H1 (cell line): Measurements from ENCODE around the gene LMNTD1. TPM values are rescaled to one million over a fixed set of nuclear protein-coding genes. Genes with fewer than 3 reads are reported as not detected.

Source experiments
- CTCF ChIA-PET: fragments of 300-600 bp; sonication (Branson Sonifier 250); formaldehyde crosslinking; loops from one replicate; lab custom pipeline; 2021; ENCODE audit not compliant: partially characterized antibody; lab: Charles Lee
- POLR2A ChIA-PET: fragments of 300-600 bp; sonication (Branson Sonifier 250); formaldehyde crosslinking; loops from one replicate; lab custom pipeline; 2021; ENCODE audit warnings: inconsistent platforms; ENCODE audit not compliant: partially characterized antibody; lab: Charles Lee
- DNase-seq, 2 experiments: peaks; one replicate each; pipeline versions ENCODE4 v3.0.0 to v3.0.0-alpha.2; 2010 to 2022; ENCODE audit warnings: low spot score in 2 of 2, low read depth in 1 of 2, mixed read lengths in 1 of 2
- FAIRE-seq: peaks from 2 replicates; lab custom pipeline; 2011; peaks lifted over from hg19 to GRCh38; lab: Jason Lieb, UNC
- H2AFZ ChIP-seq: 2 replicates; pipeline ENCODE4 v1.8.1; 2012; ENCODE audit warnings: low read length, inconsistent platforms
- H2AK5ac ChIP-seq: 2 replicates; pipeline ENCODE4 v1.6.1; 2013; ENCODE audit warnings: low read depth, low read length
- H2BK120ac ChIP-seq: replicated peaks from 2 replicates; pipeline ENCODE3; 2013; ENCODE audit warnings: low read depth, low read length, inconsistent platforms
- H2BK12ac ChIP-seq: 2 replicates; pipeline ENCODE4 v1.6.1; 2013; ENCODE audit warnings: low read depth, low read length
- H2BK15ac ChIP-seq: 2 replicates; pipeline ENCODE4 v1.6.1; 2013; ENCODE audit warnings: low read length
- H2BK20ac ChIP-seq: 2 replicates; pipeline ENCODE4 v1.6.1; 2013; ENCODE audit warnings: low read length
- H2BK5ac ChIP-seq: 2 replicates; pipeline ENCODE4 v1.6.1; 2013; ENCODE audit warnings: low read depth, low read length
- H3K14ac ChIP-seq: 2 replicates; pipeline ENCODE4 v1.6.1; 2013; ENCODE audit warnings: inconsistent platforms; ENCODE audit not compliant: insufficient read length
- H3K18ac ChIP-seq: 2 replicates; pipeline ENCODE4 v1.6.1; 2013; ENCODE audit warnings: low read length; ENCODE audit errors: extremely low read depth
- H3K23ac ChIP-seq: 2 replicates; pipeline ENCODE4 v1.6.1; 2013; ENCODE audit warnings: inconsistent platforms; ENCODE audit not compliant: insufficient read length
- H3K23me2 ChIP-seq: 2 replicates; pipeline ENCODE4 v1.6.1; 2013; ENCODE audit warnings: low read depth, low read length
- H3K27ac ChIP-seq: 2 replicates; pipeline ENCODE4 v1.6.1; 2011; ENCODE audit warnings: low read depth, low read length, inconsistent platforms
- H3K27me3 ChIP-seq, 4 experiments: replicated peaks in 1 of 4; 1 replicate in 1 of 4; 2 replicates in 3 of 4; pipeline versions ENCODE4 v1.6.1 to v1.8.1; 2011 to 2013; ENCODE audit warnings: low read length in 3 of 4, mild to moderate bottlenecking in 3 of 4, inconsistent platforms in 2 of 4, mixed read lengths in 2 of 4, moderate library complexity in 1 of 4; ENCODE audit not compliant: control insufficient read depth in 3 of 4, insufficient read depth in 3 of 4; ENCODE audit errors: extremely low read depth in 1 of 4
- H3K36me3 ChIP-seq, 4 experiments: 2 replicates each; pipeline versions ENCODE4 v1.6.1 to v1.8.1; 2011 to 2013; ENCODE audit warnings: mild to moderate bottlenecking in 4 of 4, low read length in 3 of 4, moderate library complexity in 2 of 4, control low read depth in 1 of 4, inconsistent platforms in 1 of 4; ENCODE audit not compliant: insufficient read depth in 4 of 4, control insufficient read depth in 2 of 4
- H3K4ac ChIP-seq: replicated peaks from 2 replicates; pipeline ENCODE3; 2013; ENCODE audit warnings: low read length, low read depth, mixed read lengths, inconsistent platforms; ENCODE audit not compliant: insufficient read length
- H3K4me1 ChIP-seq, 4 experiments: replicated peaks in 1 of 4; 1 replicate in 1 of 4; 2 replicates in 3 of 4; pipeline versions ENCODE4 v1.6.1 to v1.8.1; 2011 to 2013; ENCODE audit warnings: low read length in 3 of 4, inconsistent platforms in 2 of 4, mixed read lengths in 1 of 4; ENCODE audit not compliant: insufficient read depth in 4 of 4, control insufficient read depth in 3 of 4
- H3K4me2 ChIP-seq, 2 experiments: 2 replicates each; pipeline versions ENCODE4 v1.6.1 to v1.8.1; 2011 to 2013; ENCODE audit warnings: low read depth in 2 of 2, low read length in 2 of 2, control low read depth in 1 of 2, inconsistent platforms in 1 of 2, mild to moderate bottlenecking in 1 of 2; ENCODE audit not compliant: insufficient read depth in 1 of 2
- H3K4me3 ChIP-seq, 4 experiments: fragments of 200-600, 300-600 bp in 1 of 4; sonication (generic), shearing (Covaris generic), sonication (Bioruptor Twin) in 1 of 4; 2 replicates each; pipeline versions ENCODE4 v1.5.1 to v1.8.1; 2011 to 2016; ENCODE audit warnings: low read length in 4 of 4, low read depth in 3 of 4, control low read depth in 2 of 4, inconsistent platforms in 2 of 4, mild to moderate bottlenecking in 2 of 4, mixed read lengths in 1 of 4, moderate library complexity in 1 of 4; ENCODE audit not compliant: insufficient read depth in 2 of 4; ENCODE audit errors: extremely low read depth in 1 of 4
- H3K56ac ChIP-seq: replicated peaks from 2 replicates; pipeline ENCODE3; 2013; ENCODE audit warnings: low read depth, mild to moderate bottlenecking, mixed read lengths, low read length, inconsistent platforms; ENCODE audit not compliant: insufficient read length
- H3K79me1 ChIP-seq: 2 replicates; pipeline ENCODE4 v1.6.1; 2013; ENCODE audit warnings: low read depth, low read length, control low read depth
- H3K79me2 ChIP-seq, 2 experiments: 2 replicates each; pipeline versions ENCODE4 v1.6.1 to v1.8.1; 2012 to 2013; ENCODE audit warnings: low read length in 2 of 2, mild to moderate bottlenecking in 2 of 2, inconsistent platforms in 1 of 2; ENCODE audit not compliant: insufficient read depth in 2 of 2, control insufficient read depth in 1 of 2
- H3K9ac ChIP-seq, 4 experiments: replicated peaks in 1 of 4; 1 replicate in 1 of 4; 2 replicates in 3 of 4; pipeline versions ENCODE4 v1.6.1 to v1.8.1; 2011 to 2013; ENCODE audit warnings: low read depth in 3 of 4, low read length in 3 of 4, control low read depth in 2 of 4, mild to moderate bottlenecking in 2 of 4, moderate library complexity in 2 of 4, inconsistent platforms in 1 of 4; ENCODE audit errors: extremely low read depth in 1 of 4
- H3K9me3 ChIP-seq, 2 experiments: 2 replicates each; pipeline versions ENCODE4 v1.6.1 to v1.8.1; 2012 to 2013; ENCODE audit warnings: mild to moderate bottlenecking in 2 of 2, moderate library complexity in 2 of 2, control low read depth in 1 of 2, inconsistent platforms in 1 of 2, low read depth in 1 of 2, low read length in 1 of 2, mixed read lengths in 1 of 2; ENCODE audit not compliant: insufficient read depth in 2 of 2
- H4K20me1 ChIP-seq, 2 experiments: replicated peaks in 1 of 2; 2 replicates each; pipeline versions ENCODE3 to v1.8.1; 2011 to 2013; ENCODE audit warnings: inconsistent platforms in 2 of 2, low read length in 2 of 2, mild to moderate bottlenecking in 1 of 2; ENCODE audit not compliant: insufficient read depth in 2 of 2, control insufficient read depth in 1 of 2
- H4K5ac ChIP-seq: 2 replicates; pipeline ENCODE4 v1.6.1; 2013; ENCODE audit warnings: low read length, low read depth, mixed read lengths, inconsistent platforms; ENCODE audit not compliant: insufficient read length
- H4K8ac ChIP-seq: 2 replicates; pipeline ENCODE4 v1.8.0; 2013; ENCODE audit warnings: mild to moderate bottlenecking, moderate library complexity, low read length, inconsistent platforms; ENCODE audit not compliant: insufficient read depth; ENCODE audit errors: extremely low read depth
- H4K91ac ChIP-seq: replicated peaks from 2 replicates; pipeline ENCODE3; 2013; ENCODE audit warnings: low read length, mixed read lengths, inconsistent platforms; ENCODE audit not compliant: insufficient read length
- CBX5 ChIP-seq: fragments of 300-800, 300-1000 bp; sonication (generic); IDR thresholded peaks from 2 replicates; pipeline ENCODE4 v1.7.1; 2016; ENCODE audit warnings: antibody characterized with exemption, low read length, low read depth
- CTBP2 ChIP-seq: IDR thresholded peaks from 2 replicates; pipeline ENCODE4 v1.7.0; 2011; ENCODE audit warnings: borderline replicate concordance, mild to moderate bottlenecking, moderate library complexity, mixed read lengths, low read length; ENCODE audit not compliant: insufficient read depth, insufficient read length
- FOSL1 ChIP-seq: IDR thresholded peaks from 2 replicates; pipeline ENCODE4 v1.6.1; 2011; ENCODE audit warnings: mild to moderate bottlenecking, low read depth, low read length, moderate library complexity; ENCODE audit not compliant: insufficient read depth
- NANOG ChIP-seq: IDR thresholded peaks from 2 replicates; pipeline ENCODE4 v1.6.1; 2011; ENCODE audit warnings: low read length, low read depth, mild to moderate bottlenecking, inconsistent platforms; ENCODE audit not compliant: insufficient read depth, poor library complexity, severe bottlenecking
- PHF8 ChIP-seq: fragments of 200-600 bp; sonication (generic); conservative IDR thresholded peaks from 2 replicates; pipeline ENCODE4 v1.7.1; 2012; ENCODE audit warnings: low read depth, mild to moderate bottlenecking, inconsistent platforms, low read length, moderate library complexity
- POU5F1 ChIP-seq: IDR thresholded peaks from 2 replicates; pipeline ENCODE4 v1.6.1; 2011; ENCODE audit warnings: low read depth, mild to moderate bottlenecking, low read length, moderate library complexity
- RXRA ChIP-seq: IDR thresholded peaks from 2 replicates; pipeline ENCODE4 v1.6.1; 2011; ENCODE audit warnings: low read depth, mild to moderate bottlenecking, low read length, moderate library complexity; ENCODE audit not compliant: insufficient read depth
- SIRT6 ChIP-seq: IDR thresholded peaks from one replicate; pipeline ENCODE4 v1.7.1; 2012; ENCODE audit warnings: low read length, inconsistent platforms
- SP4 ChIP-seq: IDR thresholded peaks from 2 replicates; pipeline ENCODE4 v1.6.1; 2012; ENCODE audit warnings: low read length, inconsistent platforms
- TAF7 ChIP-seq: optimal IDR thresholded peaks from 2 replicates; pipeline ENCODE3; 2011; ENCODE audit warnings: low read depth, mild to moderate bottlenecking, inconsistent platforms, low read length, moderate library complexity, borderline replicate concordance
- TCF12 ChIP-seq: IDR thresholded peaks from 2 replicates; pipeline ENCODE4 v1.6.1; 2011; ENCODE audit warnings: low read depth, mild to moderate bottlenecking, low read length
- WGBS, 2 experiments: shearing (Covaris generic) in 1 of 2; methylation state at CpG; one replicate each; pipeline versions ENCODE4 v1.1.6 to v1.1.7; 2013 to 2015; ENCODE audit warnings: low lambda C conversion rate in 2 of 2, mixed read lengths in 2 of 2, inconsistent platforms in 1 of 2, low coverage in 1 of 2, missing lambda C conversion rate in 1 of 2; ENCODE audit not compliant: insufficient replicate concordance in 2 of 2, insufficient coverage in 1 of 2, insufficient read length in 1 of 2; ENCODE audit errors: extremely low coverage in 1 of 2, missing lambda C conversion rate in 1 of 2; 5-methylcytosine and 5-hydroxymethylcytosine counted together
- polyA plus RNA-seq, 7 experiments: library from polyadenylated mRNA; depleted of rRNA in 3 of 7; stranded (reverse) in 5 of 7; unstranded in 2 of 7; fragments of >200 nt in 5 of 7; fragments of 200-250 nt in 2 of 7; gene quantifications; 1 replicate in 5 of 7; 2 replicates in 1 of 7; 4 replicates in 1 of 7; pipeline versions ENCODE4 v1.2.1 to v1.2.3, GENCODE V29; 2011 to 2013; ENCODE audit warnings: missing spikeins in 2 of 7, mixed read lengths in 2 of 7
- total RNA-seq: library from RNA; stranded (reverse); fragmentation: NEBNext Ultra II Directional; extraction: Animal tissue kit (Norgen Biotek cat#: 25700); gene quantifications from 2 replicates; pipeline ENCODE4 v1.2.1, GENCODE V29; 2021

LMNTD1 gene
- total and polyA plus RNA-seq, 2 of the 8 experiments (the other 6 are each of a cell fraction or from before 2014, with no cell fraction given): not detected

GRCh38 chr12:25493682-25494081, 59.4 kb downstream of the LMNTD1 start:
- FAIRE-seq (no peak), DNase-seq (no peak)
- Histone ChIP-seq H3K9me3 (no peaks in the 10 kb centered on the region), H2AFZ (no peak overlapping the region), H3K79me1 (no peaks in the 10 kb centered on the region), H2AK5ac (no peak overlapping the region), H2BK20ac (no peak overlapping the region), H3K36me3 (no peaks in the 10 kb centered on the region), H3K56ac (no peak overlapping the region), H3K27me3 (peaks cover 0 to 9% (median 4%) of the 10 kb centered on the region in 4 experiments; a peak in 3 of 7 replicates), H3K14ac (no peak overlapping the region), H3K9ac (no peak overlapping the region; a peak in 1 of 7 replicates), H3K79me2 (no peaks in the 10 kb centered on the region), H3K23me2 (no peaks in the 10 kb centered on the region; the same call in 1 of the 2 replicates), H4K5ac (no peak overlapping the region), H3K4me1 (0 out of 7 replicates have a peak, but pooled peaks cover 0 to 3% (median 0%) of the 10 kb centered on the region in 4 experiments), H3K4me2 (no peak overlapping the region), H4K91ac (no peak overlapping the region), H2BK5ac (no peak overlapping the region), H2BK12ac (no peak overlapping the region), H3K4ac (no peak overlapping the region), H3K23ac (no peak overlapping the region), H4K8ac (no peak overlapping the region), H2BK15ac (no peak overlapping the region), H3K4me3 (no peak overlapping the region), H3K27ac (no peak overlapping the region), H3K18ac (no peak overlapping the region), H2BK120ac (no peak overlapping the region), H4K20me1 (no peaks in the 10 kb centered on the region)
- TF ChIP-seq SP4 (no peak), POU5F1 (no peak), CTBP2 (no peak), TCF12 (no peak), NANOG (no peak), TAF7 (no peak), FOSL1 (no peak), CBX5 (no peak), SIRT6 (no peak), PHF8 (no peak), RXRA (no peak)
- ChIA-PET CTCF (interaction anchor here (1.0 kb wide), 1 partner anchor 58 kb away, joined by 3 read pairs; no protein-coding TSS in a partner anchor), POLR2A (no interaction called here)
- WGBS, 2 experiments: 76% methylated on average over 3 of the region's 3 CpGs; no CpG with 5 or more reads in 1 of the 2 experiments
